Measurements from ENCODE around the gene SEL1L3. TPM values are rescaled to one million over a fixed set of nuclear protein-coding genes. Genes with fewer than 3 reads are reported as not detected.

SEL1L3 gene
- total RNA-seq, 1 donor from 2014 or later, result 24.9 TPM

- H4K20me1 ChIP-seq (ENCODE audit: insufficient read depth, low read length), result no peaks in the 10 kb centered on the region
- DNase-seq (ENCODE audit: low read depth) (no peak), FAIRE-seq (no peak)
- TF ChIP-seq CTCF (IDR thresholded peaks at IDR 0.05; ENCODE audit: insufficient read depth, low read depth, low read length) (no peak), EZH2 (IDR thresholded peaks at IDR 0.05; ENCODE audit: insufficient read depth, low read length) (no peak)
- no peak overlapping the region for H3K4me3 ChIP-seq (ENCODE audit: insufficient read depth, low read depth, low read length)
- H3K36me3 Mint-ChIP-seq (ENCODE audit: low read depth, unreplicated experiment), result peaks cover 3% of the 10 kb centered on the region
- H2AFZ ChIP-seq (ENCODE audit: low read depth, low read length), result no peak overlapping the region
- no peak overlapping the region for H3K4me2 ChIP-seq (ENCODE audit: low read length)
- no peaks in the 10 kb centered on the region for H3K27me3 ChIP-seq (ENCODE audit: insufficient read depth, low read length)
- no peaks in the 10 kb centered on the region for H3K9me3 Mint-ChIP-seq (ENCODE audit: unreplicated experiment)
- no peaks in the 10 kb centered on the region for H3K36me3 ChIP-seq (ENCODE audit: insufficient read depth, low read length)
- peaks cover 7% of the 10 kb centered on the region for H3K4me1 ChIP-seq (ENCODE audit: insufficient read depth, low read length)
- no peak overlapping the region for H3K4me3 Mint-ChIP-seq (ENCODE audit: unreplicated experiment)
- H3K27ac Mint-ChIP-seq (ENCODE audit: unreplicated experiment), result no peak overlapping the region
- peaks cover 32% of the 10 kb centered on the region for H3K4me1 Mint-ChIP-seq (ENCODE audit: low read depth, unreplicated experiment)
- no peak overlapping the region for H3K27ac ChIP-seq (ENCODE audit: low read depth, low read length)
- no peak overlapping the region for H3K9ac ChIP-seq (ENCODE audit: low read length)
- H3K27me3 Mint-ChIP-seq (ENCODE audit: low read depth, unreplicated experiment), result no peaks in the 10 kb centered on the region
- no peaks in the 10 kb centered on the region for H3K9me3 ChIP-seq (ENCODE audit: insufficient read depth, low read depth, low read length)
- peaks cover 7% of the 10 kb centered on the region for H3K79me2 ChIP-seq (ENCODE audit: insufficient read depth, low read length)
Observed at GRCh38 chr4:25857851-25858400, 4.9 kb downstream of the SEL1L3 start.

GRCh38 chr4:25857403-25857802 is 5.4 kb downstream of the SEL1L3 start:
- TF ChIP-seq CTCF (IDR thresholded peaks at IDR 0.05; ENCODE audit: insufficient read depth, low read depth, low read length) (no peak), EZH2 (IDR thresholded peaks at IDR 0.05; ENCODE audit: insufficient read depth, low read length) (no peak)
- Mint-ChIP-seq H3K36me3 (ENCODE audit: low read depth, unreplicated experiment) (peaks cover 3% of the 10 kb centered on the region), H3K9me3 (ENCODE audit: unreplicated experiment) (no peaks in the 10 kb centered on the region), H3K4me3 (ENCODE audit: unreplicated experiment) (no peak overlapping the region), H3K4me1 (ENCODE audit: low read depth, unreplicated experiment) (peaks cover 36% of the 10 kb centered on the region), H3K27me3 (ENCODE audit: low read depth, unreplicated experiment) (no peaks in the 10 kb centered on the region), H3K27ac (ENCODE audit: unreplicated experiment) (no peak overlapping the region)
- DNase-seq (ENCODE audit: low read depth), result no peak
- Histone ChIP-seq H3K4me2 (ENCODE audit: low read length) (no peak overlapping the region), H3K36me3 (ENCODE audit: insufficient read depth, low read length) (no peaks in the 10 kb centered on the region), H3K27ac (ENCODE audit: low read depth, low read length) (no peak overlapping the region), H3K27me3 (ENCODE audit: insufficient read depth, low read length) (no peaks in the 10 kb centered on the region), H2AFZ (ENCODE audit: low read depth, low read length) (no peak overlapping the region), H3K9ac (ENCODE audit: low read length) (no peak overlapping the region), H3K4me3 (ENCODE audit: insufficient read depth, low read depth, low read length) (no peak overlapping the region), H4K20me1 (ENCODE audit: insufficient read depth, low read length) (no peaks in the 10 kb centered on the region), H3K4me1 (ENCODE audit: insufficient read depth, low read length) (peaks cover 7% of the 10 kb centered on the region), H3K79me2 (ENCODE audit: insufficient read depth, low read length) (peaks cover 7% of the 10 kb centered on the region), H3K9me3 (ENCODE audit: insufficient read depth, low read depth, low read length) (no peaks in the 10 kb centered on the region)
- FAIRE-seq, result no peak

GRCh38 chr4:25856756-25857155 is 6.0 kb downstream of the SEL1L3 start:
- H3K4me1 Mint-ChIP-seq (ENCODE audit: low read depth, unreplicated experiment), result peaks cover 42% of the 10 kb centered on the region
- no peak overlapping the region for H3K4me3 Mint-ChIP-seq (ENCODE audit: unreplicated experiment)
- H2AFZ ChIP-seq (ENCODE audit: low read depth, low read length), result no peak overlapping the region
- no peak overlapping the region for H3K27ac ChIP-seq (ENCODE audit: low read depth, low read length)
- no peak overlapping the region for H3K4me3 ChIP-seq (ENCODE audit: insufficient read depth, low read depth, low read length)
- peaks cover 3% of the 10 kb centered on the region for H3K36me3 Mint-ChIP-seq (ENCODE audit: low read depth, unreplicated experiment)
- DNase-seq (ENCODE audit: low read depth) (no peak), FAIRE-seq (no peak)
- no peaks in the 10 kb centered on the region for H3K9me3 ChIP-seq (ENCODE audit: insufficient read depth, low read depth, low read length)
- no peaks in the 10 kb centered on the region for H3K27me3 ChIP-seq (ENCODE audit: insufficient read depth, low read length)
- no peak overlapping the region for H3K9ac ChIP-seq (ENCODE audit: low read length)
- no peaks in the 10 kb centered on the region for H4K20me1 ChIP-seq (ENCODE audit: insufficient read depth, low read length)
- no peak for TF ChIP-seq EZH2 (IDR thresholded peaks at IDR 0.05; ENCODE audit: insufficient read depth, low read length)
- no peak for TF ChIP-seq CTCF (IDR thresholded peaks at IDR 0.05; ENCODE audit: insufficient read depth, low read depth, low read length)
- H3K79me2 ChIP-seq (ENCODE audit: insufficient read depth, low read length), result peaks cover 7% of the 10 kb centered on the region
- no peaks in the 10 kb centered on the region for H3K27me3 Mint-ChIP-seq (ENCODE audit: low read depth, unreplicated experiment)
- no peak overlapping the region for H3K27ac Mint-ChIP-seq (ENCODE audit: unreplicated experiment)
- peaks cover 5% of the 10 kb centered on the region for H3K4me1 ChIP-seq (ENCODE audit: insufficient read depth, low read length)
- no peaks in the 10 kb centered on the region for H3K36me3 ChIP-seq (ENCODE audit: insufficient read depth, low read length)
- H3K4me2 ChIP-seq (ENCODE audit: low read length), result no peak overlapping the region
- no peaks in the 10 kb centered on the region for H3K9me3 Mint-ChIP-seq (ENCODE audit: unreplicated experiment)

Measured in astrocyte (in vitro differentiated cells and primary cell).